ENCODE results near the gene SLC5A6. TPM values are rescaled to one million over a fixed set of nuclear protein-coding genes. Genes with fewer than 3 reads are reported as not detected.

The SLC5A6 gene
- total RNA-seq, 1 experiment from 2014 or later, result 122 TPM

- no peaks in the 10 kb centered on the region for H3K79me1 ChIP-seq (ENCODE audit: insufficient read depth, low read depth, low read length, poor library complexity, severe bottlenecking)
- no peak overlapping the region for H2BK120ac ChIP-seq (ENCODE audit: low read depth, low read length, poor library complexity, severe bottlenecking)
- no peaks in the 10 kb centered on the region for H3K9me3 Mint-ChIP-seq
- H2AK5ac ChIP-seq (ENCODE audit: insufficient read length, low read length), result no peak overlapping the region
- no peak overlapping the region for H3K23ac ChIP-seq (ENCODE audit: insufficient read length, low read depth, low read length)
- no peak for TF ChIP-seq CTCF (conservative IDR thresholded peaks at IDR 0.05)
- no peak overlapping the region for H3K4ac ChIP-seq (ENCODE audit: low read depth, low read length)
- no peaks in the 10 kb centered on the region for H3K36me3 Mint-ChIP-seq (ENCODE audit: insufficient read depth in 1 of 3, low read depth in 3 of 3)
- H2AFZ ChIP-seq (ENCODE audit: low read length), result no peak overlapping the region
- H3K79me2 ChIP-seq (ENCODE audit: insufficient read depth, low read length), result no peaks in the 10 kb centered on the region
- no peak overlapping the region for H3K56ac ChIP-seq (ENCODE audit: insufficient read length, low read depth, low read length)
- H2BK20ac ChIP-seq (ENCODE audit: low read depth, low read length, poor library complexity, severe bottlenecking), result no peak overlapping the region
- H3K27me3 ChIP-seq (ENCODE audit: insufficient read depth, low read length), result no peaks in the 10 kb centered on the region
- H4K91ac ChIP-seq (ENCODE audit: insufficient read length, low read depth, low read length), result no peak overlapping the region
- no peaks in the 10 kb centered on the region for H3K9me3 ChIP-seq (ENCODE audit: control insufficient read depth, low read depth, low read length)
- WGBS (ENCODE audit: extremely low coverage, insufficient read length, low lambda C conversion rate), result no CpG with 5 or more reads among the region's 8 CpGs
- H2BK15ac ChIP-seq (ENCODE audit: low read depth, low read length), result no peak overlapping the region
- no peak overlapping the region for H3T11ph ChIP-seq (ENCODE audit: low read length)
- H4K8ac ChIP-seq (replicated peaks; ENCODE audit: insufficient read length, low read depth, low read length), result no peak overlapping the region
- no peak overlapping the region for H3K18ac ChIP-seq (ENCODE audit: insufficient read length, low read depth, low read length)
- H2BK5ac ChIP-seq (ENCODE audit: insufficient read length, low read length), result no peak overlapping the region
- no peak overlapping the region for H3K27ac ChIP-seq (ENCODE audit: insufficient read length, low read depth, low read length)
- no peaks in the 10 kb centered on the region for H3K23me2 ChIP-seq (ENCODE audit: insufficient read length, low read depth, low read length, poor library complexity, severe bottlenecking)
- no peak for DNase-seq
- no peak overlapping the region for H3K14ac ChIP-seq (ENCODE audit: insufficient read depth, low read length)
- no peak overlapping the region for H4K5ac ChIP-seq (ENCODE audit: insufficient read length, low read depth, low read length)
- no peak overlapping the region for H3K9ac ChIP-seq (ENCODE audit: extremely low read depth, insufficient read length, low read length)
- no peaks in the 10 kb centered on the region for H3K4me1 ChIP-seq (ENCODE audit: insufficient read depth, low read length)
- H3K27me3 Mint-ChIP-seq (ENCODE audit: low read depth), result peaks cover 15% of the 10 kb centered on the region
- no peak overlapping the region for H3K4me3 Mint-ChIP-seq
- peaks cover 0 to 6% of the 10 kb centered on the region in 2 experiments; a peak in 2 of 4 replicates for H3K4me1 Mint-ChIP-seq
- no peaks in the 10 kb centered on the region for H4K20me1 ChIP-seq (ENCODE audit: control insufficient read depth, insufficient read depth, insufficient read length)
- no peak overlapping the region for H2BK12ac ChIP-seq (ENCODE audit: insufficient read length, low read depth, low read length)
- no peak overlapping the region for H3K4me2 ChIP-seq (ENCODE audit: insufficient read depth, insufficient read length, low read length)
- H3K27ac Mint-ChIP-seq, result no peak overlapping the region
These were observed 36.7 kb downstream of the SLC5A6 start for GRCh38 chr2:27175330-27175729.
